Measurements from ENCODE around the gene ADAMTS7. TPM values are rescaled to one million over a fixed set of nuclear protein-coding genes. Genes with fewer than 3 reads are reported as not detected.

Gene ADAMTS7
- total and polyA plus RNA-seq, 2 donors (not counting 1 experiment from before 2014, with no cell fraction given) = 7.9 TPM

DNA sequence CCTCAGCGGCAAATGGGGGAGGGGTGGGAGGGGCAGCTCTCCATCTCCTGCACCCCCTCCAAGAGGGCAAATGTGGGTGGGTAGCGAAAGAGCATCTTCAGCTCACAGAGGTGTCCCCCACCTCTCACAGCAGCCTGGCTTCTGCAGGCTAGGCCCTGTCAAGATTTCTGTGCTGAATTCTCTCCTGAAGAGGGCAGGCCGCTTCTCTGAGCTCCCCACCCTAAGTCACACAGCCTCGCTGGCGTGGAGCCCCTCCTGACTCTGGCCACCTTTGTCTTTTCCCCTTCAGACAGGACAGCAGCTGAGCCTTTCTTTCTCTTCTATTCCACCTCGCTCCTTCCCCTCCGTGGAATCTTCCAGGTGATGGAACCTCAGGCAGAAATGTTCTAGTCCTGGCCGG, 26.3 kb upstream of the ADAMTS7 start:
- Histone ChIP-seq H3K79me2 (ENCODE audit: control insufficient read depth, insufficient read depth, low read length) (no peaks in the 10 kb centered on the region), H3K4me3 (replicated peaks in 1 of 4; ENCODE audit: control extremely low read depth in 1 of 4, insufficient read depth in 1 of 4, low read depth in 3 of 4, low read length in 4 of 4) (no peak overlapping the region), H3K9ac (ENCODE audit: insufficient read depth, low read length) (no peak overlapping the region), H3K4me2 (ENCODE audit: extremely low read depth, insufficient read depth, low read length) (no peak overlapping the region), H3K27me3 (ENCODE audit: control insufficient read depth, insufficient read depth, low read length) (peaks cover 7% of the 10 kb centered on the region), H3K36me3 (ENCODE audit: control insufficient read depth, insufficient read depth, low read length) (no peaks in the 10 kb centered on the region), H2AFZ (ENCODE audit: low read length) (no peak overlapping the region), H3K27ac (ENCODE audit: insufficient read depth, low read length) (no peak overlapping the region), H4K20me1 (ENCODE audit: control insufficient read depth, extremely low read depth, insufficient read depth, low read length) (no peaks in the 10 kb centered on the region), H3K4me1 (ENCODE audit: control insufficient read depth, extremely low read depth, insufficient read depth, low read length) (no peaks in the 10 kb centered on the region), H3K9me3 (ENCODE audit: control insufficient read depth, insufficient read depth, low read depth, low read length) (no peaks in the 10 kb centered on the region)
- no peak for TF ChIP-seq EZH2 (IDR thresholded peaks at IDR 0.05; ENCODE audit: low read length, missing control alignments)
- no peak for TF ChIP-seq CTCF (conservative IDR thresholded peaks at IDR 0.05 in 1 of 2, IDR thresholded peaks at IDR 0.05 in 1 of 2; ENCODE audit: low read depth in 1 of 2, low read length in 2 of 2)
- DNase-seq (ENCODE audit: low read depth in 2 of 2) = no peak

DNA sequence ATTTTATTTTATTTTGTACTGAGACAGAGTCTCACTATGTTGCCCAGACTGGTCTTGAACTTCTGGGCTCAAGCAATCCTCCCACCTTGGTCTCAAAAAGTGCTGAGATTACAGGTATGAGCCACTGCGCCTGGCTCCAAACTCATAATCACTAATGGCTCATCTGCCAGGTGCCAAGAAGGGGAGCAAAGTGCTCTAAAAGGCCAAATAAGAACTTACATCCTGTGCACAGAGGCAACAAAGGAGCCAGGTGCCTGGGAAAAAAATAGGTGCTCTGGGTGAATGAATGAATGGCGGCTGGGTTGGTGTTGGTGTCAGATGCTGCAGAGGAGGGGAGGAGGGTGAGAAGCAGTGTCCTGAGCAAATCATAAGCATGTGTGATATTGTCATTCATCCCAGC, 25.9 kb upstream of the ADAMTS7 start:
- Histone ChIP-seq H3K27ac (ENCODE audit: insufficient read depth, low read length) (no peak overlapping the region), H3K4me2 (ENCODE audit: extremely low read depth, insufficient read depth, low read length) (no peak overlapping the region), H2AFZ (ENCODE audit: low read length) (no peak overlapping the region), H3K9me3 (ENCODE audit: control insufficient read depth, insufficient read depth, low read depth, low read length) (no peaks in the 10 kb centered on the region), H3K27me3 (ENCODE audit: control insufficient read depth, insufficient read depth, low read length) (peaks cover 7% of the 10 kb centered on the region), H3K79me2 (ENCODE audit: control insufficient read depth, insufficient read depth, low read length) (no peaks in the 10 kb centered on the region), H3K9ac (ENCODE audit: insufficient read depth, low read length) (no peak overlapping the region), H3K36me3 (ENCODE audit: control insufficient read depth, insufficient read depth, low read length) (no peaks in the 10 kb centered on the region), H3K4me3 (replicated peaks in 1 of 4; ENCODE audit: control extremely low read depth in 1 of 4, insufficient read depth in 1 of 4, low read depth in 3 of 4, low read length in 4 of 4) (no peak overlapping the region), H3K4me1 (ENCODE audit: control insufficient read depth, extremely low read depth, insufficient read depth, low read length) (no peaks in the 10 kb centered on the region), H4K20me1 (ENCODE audit: control insufficient read depth, extremely low read depth, insufficient read depth, low read length) (no peaks in the 10 kb centered on the region)
- DNase-seq (ENCODE audit: low read depth in 2 of 2) = no peak
- no peak for TF ChIP-seq EZH2 (IDR thresholded peaks at IDR 0.05; ENCODE audit: low read length, missing control alignments)
- TF ChIP-seq CTCF (conservative IDR thresholded peaks at IDR 0.05 in 1 of 2, IDR thresholded peaks at IDR 0.05 in 1 of 2; ENCODE audit: low read depth in 1 of 2, low read length in 2 of 2) = no peak

DNA sequence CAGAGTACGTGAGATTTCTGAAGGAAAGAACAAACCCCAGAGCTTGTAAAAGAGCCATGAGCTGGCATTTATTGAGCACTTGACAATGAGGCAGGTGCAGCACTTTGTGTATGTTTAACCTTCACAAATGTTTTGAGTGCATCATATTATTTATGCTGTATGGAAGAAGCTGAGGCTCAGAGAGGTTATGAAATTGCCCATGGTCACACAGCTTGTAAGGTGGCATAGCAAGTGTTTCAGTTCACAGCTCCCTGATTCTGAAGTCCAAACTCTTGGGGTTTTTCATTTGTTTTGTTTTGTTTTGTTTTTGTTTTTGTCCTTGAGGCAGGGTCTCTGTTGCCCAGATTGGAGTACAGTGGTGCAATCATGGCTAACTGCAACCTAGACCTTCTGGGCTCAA, 25.1 kb upstream of the ADAMTS7 start:
- H3K4me2 ChIP-seq (ENCODE audit: extremely low read depth, insufficient read depth, low read length) = no peak overlapping the region
- no peaks in the 10 kb centered on the region for H3K4me1 ChIP-seq (ENCODE audit: control insufficient read depth, extremely low read depth, insufficient read depth, low read length)
- H3K9me3 ChIP-seq (ENCODE audit: control insufficient read depth, insufficient read depth, low read depth, low read length) = no peaks in the 10 kb centered on the region
- TF ChIP-seq CTCF (conservative IDR thresholded peaks at IDR 0.05 in 1 of 2, IDR thresholded peaks at IDR 0.05 in 1 of 2; ENCODE audit: low read depth in 1 of 2, low read length in 2 of 2) (no peak), EZH2 (IDR thresholded peaks at IDR 0.05; ENCODE audit: low read length, missing control alignments) (no peak)
- H3K36me3 ChIP-seq (ENCODE audit: control insufficient read depth, insufficient read depth, low read length) = no peaks in the 10 kb centered on the region
- no peak overlapping the region for H3K4me3 ChIP-seq (replicated peaks in 1 of 4; ENCODE audit: control extremely low read depth in 1 of 4, insufficient read depth in 1 of 4, low read depth in 3 of 4, low read length in 4 of 4)
- H3K79me2 ChIP-seq (ENCODE audit: control insufficient read depth, insufficient read depth, low read length) = no peaks in the 10 kb centered on the region
- DNase-seq (ENCODE audit: low read depth in 2 of 2) = no peak
- H3K9ac ChIP-seq (ENCODE audit: insufficient read depth, low read length) = no peak overlapping the region
- peaks cover 7% of the 10 kb centered on the region for H3K27me3 ChIP-seq (ENCODE audit: control insufficient read depth, insufficient read depth, low read length)
- H3K27ac ChIP-seq (ENCODE audit: insufficient read depth, low read length) = no peak overlapping the region
- no peak overlapping the region for H2AFZ ChIP-seq (ENCODE audit: low read length)
- no peaks in the 10 kb centered on the region for H4K20me1 ChIP-seq (ENCODE audit: control insufficient read depth, extremely low read depth, insufficient read depth, low read length)

Measured in fibroblast of lung (primary cell).